HepG2 (cell line): Measurements from ENCODE around the gene SPATA7. TPM values are rescaled to one million over a fixed set of nuclear protein-coding genes. Genes with fewer than 3 reads are reported as not detected.

Experiments
- polyA plus RNA-seq, 8 experiments: library from polyadenylated mRNA; depleted of rRNA in 3 of 8; stranded (reverse) in 7 of 8; unstranded in 1 of 8; fragments of >200 nt; fragmentation: Illumina TruSeq in 4 of 8; extraction: Trizol in 4 of 8; gene quantifications; 2 replicates each; pipeline versions ENCODE4 v1.2.1 to v1.2.3, GENCODE V29; 2011 to 2016; ENCODE audit warnings: low read depth in 4 of 8, missing spikeins in 1 of 8, mixed read lengths in 1 of 8; ENCODE audit not compliant: insufficient read depth in 1 of 8
- total RNA-seq, 5 experiments: library from RNA; depleted of rRNA; stranded (reverse); fragments of >200 nt; fragmentation: Illumina TruSeq; extraction: Trizol; gene quantifications; 2 replicates each; pipeline ENCODE4 v1.2.3, GENCODE V29; 2016; ENCODE audit warnings: low read depth in 1 of 5

The SPATA7 gene
- total and polyA plus RNA-seq, 2 of the 13 experiments (the other 11 are each of a cell fraction or from before 2014, with no cell fraction given) = 3.6 to 5.5 TPM

Other genes with a start within 250 kb of the SPATA7 start
- gene KCNK10, start 62.4 kb upstream of the SPATA7 start, total RNA-seq (2016; rRNA removed; fragmentation: Illumina TruSeq; extraction: Trizol) = not detected in 2 replicates
- not detected in 2 replicates for gene KCNK10, start 62.4 kb upstream of the SPATA7 start, polyA plus RNA-seq (2011; rRNA removed)
- gene PTPN21, start 169.3 kb downstream of the SPATA7 start, total RNA-seq (2016; rRNA removed; fragmentation: Illumina TruSeq; extraction: Trizol) = 3.3 and 3.7 TPM in 2 replicates
- gene PTPN21, start 169.3 kb downstream of the SPATA7 start, polyA plus RNA-seq (2011; rRNA removed) = 2.0 and 2.8 TPM in 2 replicates
- gene ZC3H14, start 177.4 kb downstream of the SPATA7 start, total RNA-seq (2016; rRNA removed; fragmentation: Illumina TruSeq; extraction: Trizol) = 65.1 and 94.2 TPM in 2 replicates
- 60.8 and 67.5 TPM in 2 replicates for gene ZC3H14, start 177.4 kb downstream of the SPATA7 start, polyA plus RNA-seq (2011; rRNA removed)